K562 (cell line): Measurements from ENCODE around the gene ST3GAL3. TPM values are rescaled to one million over a fixed set of nuclear protein-coding genes. Genes with fewer than 3 reads are reported as not detected.

Experiments used
- BMI1 ChIP-seq: fragments of 150-350 bp; IDR thresholded peaks from 2 replicates; pipeline ENCODE4 v1.6.1; 2014; ENCODE audit warnings: low read length
- FOXA3 ChIP-seq, 2 experiments: fragments of 450-650 bp in 1 of 2; sonication (generic) in 1 of 2; formaldehyde crosslinking; IDR thresholded peaks in 1 of 2; conservative IDR thresholded peaks in 1 of 2; 2 replicates each; pipeline versions ENCODE4 v1.4.0 to v1.8.0; 2020 to 2022; ENCODE audit warnings: mild to moderate bottlenecking in 2 of 2, missing genetic modification reagents in 1 of 2
- HIVEP1 ChIP-seq: fragments of 250-450 bp; sonication (Bioruptor Pico); IDR thresholded peaks from 2 replicates; pipeline ENCODE4 v1.4.0; 2020; ENCODE audit warnings: mild to moderate bottlenecking
- MCM5 ChIP-seq: fragments of 450-650 bp; IDR thresholded peaks from 2 replicates; pipeline ENCODE4 v1.6.1; 2016; ENCODE audit warnings: low read depth
- NONO ChIP-seq, 2 experiments: fragments of 200-400 bp in 1 of 2; fragments of 450-650 bp in 1 of 2; formaldehyde crosslinking in 1 of 2; IDR thresholded peaks; 2 replicates each; pipeline ENCODE4 v1.6.1; 2017; ENCODE audit warnings: low read depth in 2 of 2, mild to moderate bottlenecking in 2 of 2, moderate library complexity in 2 of 2, low read length in 1 of 2
- PHF20 ChIP-seq: fragments of 450-650 bp; IDR thresholded peaks from 2 replicates; pipeline ENCODE4 v1.6.1; 2018; ENCODE audit not compliant: partially characterized antibody
- RHOXF2B ChIP-seq: fragments of 250-450 bp; sonication (Bioruptor Pico); conservative IDR thresholded peaks from 2 replicates; pipeline ENCODE4 v1.5.1; 2021
- SP2 ChIP-seq: IDR thresholded peaks from 2 replicates; pipeline ENCODE4 v1.6.1; 2011; ENCODE audit warnings: mild to moderate bottlenecking, low read depth, low read length, moderate library complexity; ENCODE audit not compliant: poor library complexity, severe bottlenecking; ENCODE audit errors: extremely low read depth
- SUPT5H ChIP-seq: fragments of 450-650 bp; IDR thresholded peaks from 2 replicates; pipeline ENCODE4 v1.6.1; 2016
- ZNF347 ChIP-seq: fragments of 450-650 bp; formaldehyde crosslinking; IDR thresholded peaks from 2 replicates; pipeline ENCODE4 v1.4.0; 2020; ENCODE audit warnings: low read depth, mild to moderate bottlenecking, moderate library complexity
- polyA plus RNA-seq, 8 experiments: library from polyadenylated mRNA; depleted of rRNA in 4 of 8; stranded (reverse) in 5 of 8; unstranded in 3 of 8; fragments of >200 nt; fragmentation: Nextera tagmentation in 2 of 8; fragmentation: Illumina TruSeq in 1 of 8; extraction: Ambion mirVana in 2 of 8; extraction: Trizol in 1 of 8; gene quantifications; 2 replicates each; pipeline versions ENCODE4 v1.2.1 to v1.2.3, GENCODE V29; 2011 to 2014; ENCODE audit warnings: inconsistent platforms in 1 of 8, missing spikeins in 1 of 8
- total RNA-seq, 7 experiments: library from RNA; depleted of rRNA in 6 of 7; stranded (reverse); fragments of >200 nt in 6 of 7; fragmentation: Illumina TruSeq in 2 of 7; extraction: Trizol in 2 of 7; gene quantifications; 2 replicates each; pipeline versions ENCODE4 v1.2.1 to v1.2.3, GENCODE V29; 2011 to 2021; ENCODE audit warnings: low replicate concordance in 1 of 7
- TF ChIP-seq, protein P1 (sequence below): fragments of 250-450 bp; sonication (Bioruptor Pico); IDR thresholded peaks from 2 replicates; pipeline ENCODE4 v1.4.0; 2020; ENCODE audit warnings: mild to moderate bottlenecking, moderate library complexity
- TF ChIP-seq, protein P2 (sequence below): fragments of 450-650 bp; IDR thresholded peaks from 2 replicates; pipeline ENCODE4 v1.6.1; 2016; ENCODE audit warnings: missing biosample characterization, missing genetic modification characterization
- TF ChIP-seq, protein P3 (sequence below): fragments of 250-450 bp; sonication (Bioruptor Pico); IDR thresholded peaks from 2 replicates; pipeline ENCODE4 v1.8.0; 2022; ENCODE audit warnings: moderate library complexity, mild to moderate bottlenecking, inconsistent platforms
- TF ChIP-seq, protein P4 (sequence below): sonication (generic); formaldehyde crosslinking; IDR thresholded peaks from 2 replicates; pipeline ENCODE4 v1.8.0; 2022; ENCODE audit warnings: mild to moderate bottlenecking, missing genetic modification reagents

Gene ST3GAL3
- total and polyA plus RNA-seq, 9 of the 15 experiments (the other 6 are each of a cell fraction or from before 2014, with no cell fraction given), result 1.2 to 18.9 (median 11.0) TPM

DNA sequence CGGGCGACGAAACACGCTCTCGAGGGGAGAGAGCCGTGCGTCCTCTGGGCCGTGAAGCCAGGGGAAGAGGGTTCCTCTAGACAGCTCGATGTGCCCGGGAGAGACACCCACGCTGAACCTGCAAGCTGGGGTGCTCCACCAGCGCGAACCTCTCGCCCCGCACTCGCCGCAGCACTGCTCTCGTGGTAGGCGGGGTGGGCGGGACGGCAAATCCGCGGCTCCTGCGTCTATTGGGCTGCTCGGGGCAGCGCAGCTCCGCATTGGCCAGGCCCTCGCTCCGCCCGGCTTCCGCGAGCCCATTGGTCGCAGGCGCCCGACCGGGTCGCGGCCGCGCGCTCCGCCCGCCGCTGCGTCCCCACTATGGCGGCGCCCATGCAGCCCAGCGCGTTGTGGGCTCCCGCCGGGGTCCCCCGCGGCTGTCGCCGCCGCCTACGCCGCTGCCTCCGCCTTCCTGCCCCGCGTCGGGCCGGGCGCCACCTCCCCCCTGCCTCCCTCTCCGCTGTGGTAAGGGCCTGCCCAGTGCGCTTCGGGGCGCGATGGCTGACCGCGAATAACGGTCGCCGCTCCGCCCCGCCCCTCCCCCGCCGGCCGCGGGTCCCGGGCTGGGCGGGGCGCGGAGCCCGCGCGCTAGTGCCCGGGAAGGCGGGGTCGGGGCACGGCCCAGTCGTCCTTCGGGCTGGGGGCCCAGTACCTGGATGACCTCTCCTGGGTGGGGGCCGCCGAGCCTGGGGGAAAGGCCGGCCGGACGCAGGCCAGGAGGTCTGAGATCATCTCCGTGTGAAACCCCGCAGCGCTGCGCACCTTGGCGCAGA, at the start of gene ST3GAL3 (continued):
- TF ChIP-seq ZNF347 (CRISPR knock-in tag) (no peak), HIVEP1 (0 out of 2 replicates have a peak, but pooled peaks have one; percentile 27), MCM5 (no peak), SUPT5H (peak; percentile 98), SP2 (peak; percentile 73), RHOXF2B (CRISPR knock-in tag) (no peak), PHF20 (no peak), FOXA3 (CRISPR knock-in tag; conservative IDR thresholded peaks at IDR 0.05 in 1 of 2, IDR thresholded peaks at IDR 0.05 in 1 of 2) (peak in 1 of 2 experiments; percentile 79; a peak in 1 of 4 replicates), NONO (IDR thresholded peaks at IDR 0.05; ENCODE audit: low read depth in 2 of 2, low read length in 1 of 2) (peak; percentile 93 to 94), BMI1 (no peak)
- TF ChIP-seq, protein P1, sequence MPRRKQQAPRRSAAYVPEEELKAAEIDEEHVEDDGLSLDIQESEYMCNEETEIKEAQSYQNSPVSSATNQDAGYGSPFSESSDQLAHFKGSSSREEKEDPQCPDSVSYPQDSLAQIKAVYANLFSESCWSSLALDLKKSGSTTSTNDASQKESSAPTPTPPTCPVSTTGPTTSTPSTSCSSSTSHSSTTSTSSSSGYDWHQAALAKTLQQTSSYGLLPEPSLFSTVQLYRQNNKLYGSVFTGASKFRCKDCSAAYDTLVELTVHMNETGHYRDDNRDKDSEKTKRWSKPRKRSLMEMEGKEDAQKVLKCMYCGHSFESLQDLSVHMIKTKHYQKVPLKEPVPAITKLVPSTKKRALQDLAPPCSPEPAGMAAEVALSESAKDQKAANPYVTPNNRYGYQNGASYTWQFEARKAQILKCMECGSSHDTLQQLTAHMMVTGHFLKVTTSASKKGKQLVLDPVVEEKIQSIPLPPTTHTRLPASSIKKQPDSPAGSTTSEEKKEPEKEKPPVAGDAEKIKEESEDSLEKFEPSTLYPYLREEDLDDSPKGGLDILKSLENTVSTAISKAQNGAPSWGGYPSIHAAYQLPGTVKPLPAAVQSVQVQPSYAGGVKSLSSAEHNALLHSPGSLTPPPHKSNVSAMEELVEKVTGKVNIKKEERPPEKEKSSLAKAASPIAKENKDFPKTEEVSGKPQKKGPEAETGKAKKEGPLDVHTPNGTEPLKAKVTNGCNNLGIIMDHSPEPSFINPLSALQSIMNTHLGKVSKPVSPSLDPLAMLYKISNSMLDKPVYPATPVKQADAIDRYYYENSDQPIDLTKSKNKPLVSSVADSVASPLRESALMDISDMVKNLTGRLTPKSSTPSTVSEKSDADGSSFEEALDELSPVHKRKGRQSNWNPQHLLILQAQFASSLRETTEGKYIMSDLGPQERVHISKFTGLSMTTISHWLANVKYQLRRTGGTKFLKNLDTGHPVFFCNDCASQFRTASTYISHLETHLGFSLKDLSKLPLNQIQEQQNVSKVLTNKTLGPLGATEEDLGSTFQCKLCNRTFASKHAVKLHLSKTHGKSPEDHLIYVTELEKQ, result no peak
- TF ChIP-seq, protein P2, sequence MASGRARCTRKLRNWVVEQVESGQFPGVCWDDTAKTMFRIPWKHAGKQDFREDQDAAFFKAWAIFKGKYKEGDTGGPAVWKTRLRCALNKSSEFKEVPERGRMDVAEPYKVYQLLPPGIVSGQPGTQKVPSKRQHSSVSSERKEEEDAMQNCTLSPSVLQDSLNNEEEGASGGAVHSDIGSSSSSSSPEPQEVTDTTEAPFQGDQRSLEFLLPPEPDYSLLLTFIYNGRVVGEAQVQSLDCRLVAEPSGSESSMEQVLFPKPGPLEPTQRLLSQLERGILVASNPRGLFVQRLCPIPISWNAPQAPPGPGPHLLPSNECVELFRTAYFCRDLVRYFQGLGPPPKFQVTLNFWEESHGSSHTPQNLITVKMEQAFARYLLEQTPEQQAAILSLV (tag), result no peak
- TF ChIP-seq, protein P3, sequence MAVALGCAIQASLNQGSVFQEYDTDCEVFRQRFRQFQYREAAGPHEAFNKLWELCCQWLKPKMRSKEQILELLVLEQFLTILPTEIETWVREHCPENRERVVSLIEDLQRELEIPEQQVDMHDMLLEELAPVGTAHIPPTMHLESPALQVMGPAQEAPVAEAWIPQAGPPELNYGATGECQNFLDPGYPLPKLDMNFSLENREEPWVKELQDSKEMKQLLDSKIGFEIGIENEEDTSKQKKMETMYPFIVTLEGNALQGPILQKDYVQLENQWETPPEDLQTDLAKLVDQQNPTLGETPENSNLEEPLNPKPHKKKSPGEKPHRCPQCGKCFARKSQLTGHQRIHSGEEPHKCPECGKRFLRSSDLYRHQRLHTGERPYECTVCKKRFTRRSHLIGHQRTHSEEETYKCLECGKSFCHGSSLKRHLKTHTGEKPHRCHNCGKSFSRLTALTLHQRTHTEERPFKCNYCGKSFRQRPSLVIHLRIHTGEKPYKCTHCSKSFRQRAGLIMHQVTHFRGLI (CRISPR knock-in tag), result no peak
- TF ChIP-seq, protein P4, sequence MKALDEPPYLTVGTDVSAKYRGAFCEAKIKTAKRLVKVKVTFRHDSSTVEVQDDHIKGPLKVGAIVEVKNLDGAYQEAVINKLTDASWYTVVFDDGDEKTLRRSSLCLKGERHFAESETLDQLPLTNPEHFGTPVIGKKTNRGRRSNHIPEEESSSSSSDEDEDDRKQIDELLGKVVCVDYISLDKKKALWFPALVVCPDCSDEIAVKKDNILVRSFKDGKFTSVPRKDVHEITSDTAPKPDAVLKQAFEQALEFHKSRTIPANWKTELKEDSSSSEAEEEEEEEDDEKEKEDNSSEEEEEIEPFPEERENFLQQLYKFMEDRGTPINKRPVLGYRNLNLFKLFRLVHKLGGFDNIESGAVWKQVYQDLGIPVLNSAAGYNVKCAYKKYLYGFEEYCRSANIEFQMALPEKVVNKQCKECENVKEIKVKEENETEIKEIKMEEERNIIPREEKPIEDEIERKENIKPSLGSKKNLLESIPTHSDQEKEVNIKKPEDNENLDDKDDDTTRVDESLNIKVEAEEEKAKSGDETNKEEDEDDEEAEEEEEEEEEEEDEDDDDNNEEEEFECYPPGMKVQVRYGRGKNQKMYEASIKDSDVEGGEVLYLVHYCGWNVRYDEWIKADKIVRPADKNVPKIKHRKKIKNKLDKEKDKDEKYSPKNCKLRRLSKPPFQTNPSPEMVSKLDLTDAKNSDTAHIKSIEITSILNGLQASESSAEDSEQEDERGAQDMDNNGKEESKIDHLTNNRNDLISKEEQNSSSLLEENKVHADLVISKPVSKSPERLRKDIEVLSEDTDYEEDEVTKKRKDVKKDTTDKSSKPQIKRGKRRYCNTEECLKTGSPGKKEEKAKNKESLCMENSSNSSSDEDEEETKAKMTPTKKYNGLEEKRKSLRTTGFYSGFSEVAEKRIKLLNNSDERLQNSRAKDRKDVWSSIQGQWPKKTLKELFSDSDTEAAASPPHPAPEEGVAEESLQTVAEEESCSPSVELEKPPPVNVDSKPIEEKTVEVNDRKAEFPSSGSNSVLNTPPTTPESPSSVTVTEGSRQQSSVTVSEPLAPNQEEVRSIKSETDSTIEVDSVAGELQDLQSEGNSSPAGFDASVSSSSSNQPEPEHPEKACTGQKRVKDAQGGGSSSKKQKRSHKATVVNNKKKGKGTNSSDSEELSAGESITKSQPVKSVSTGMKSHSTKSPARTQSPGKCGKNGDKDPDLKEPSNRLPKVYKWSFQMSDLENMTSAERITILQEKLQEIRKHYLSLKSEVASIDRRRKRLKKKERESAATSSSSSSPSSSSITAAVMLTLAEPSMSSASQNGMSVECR (CRISPR knock-in tag), result peak; percentile 84
